Hypothalamus (tissue), 51 donors: ENCODE data around the gene STX7.
"Not testable (repeated sequence)": the region's sequence is repeated elsewhere in the genome, so short reads cannot be mapped to it uniquely, and the experiment has no call there.

Experiments used
- DNase-seq, 51 donors: peaks; one replicate each; lab custom pipeline; 2025; lab: John Stamatoyannopoulos, UW

The STX7 gene, protein sequence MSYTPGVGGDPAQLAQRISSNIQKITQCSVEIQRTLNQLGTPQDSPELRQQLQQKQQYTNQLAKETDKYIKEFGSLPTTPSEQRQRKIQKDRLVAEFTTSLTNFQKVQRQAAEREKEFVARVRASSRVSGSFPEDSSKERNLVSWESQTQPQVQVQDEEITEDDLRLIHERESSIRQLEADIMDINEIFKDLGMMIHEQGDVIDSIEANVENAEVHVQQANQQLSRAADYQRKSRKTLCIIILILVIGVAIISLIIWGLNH

DNA sequence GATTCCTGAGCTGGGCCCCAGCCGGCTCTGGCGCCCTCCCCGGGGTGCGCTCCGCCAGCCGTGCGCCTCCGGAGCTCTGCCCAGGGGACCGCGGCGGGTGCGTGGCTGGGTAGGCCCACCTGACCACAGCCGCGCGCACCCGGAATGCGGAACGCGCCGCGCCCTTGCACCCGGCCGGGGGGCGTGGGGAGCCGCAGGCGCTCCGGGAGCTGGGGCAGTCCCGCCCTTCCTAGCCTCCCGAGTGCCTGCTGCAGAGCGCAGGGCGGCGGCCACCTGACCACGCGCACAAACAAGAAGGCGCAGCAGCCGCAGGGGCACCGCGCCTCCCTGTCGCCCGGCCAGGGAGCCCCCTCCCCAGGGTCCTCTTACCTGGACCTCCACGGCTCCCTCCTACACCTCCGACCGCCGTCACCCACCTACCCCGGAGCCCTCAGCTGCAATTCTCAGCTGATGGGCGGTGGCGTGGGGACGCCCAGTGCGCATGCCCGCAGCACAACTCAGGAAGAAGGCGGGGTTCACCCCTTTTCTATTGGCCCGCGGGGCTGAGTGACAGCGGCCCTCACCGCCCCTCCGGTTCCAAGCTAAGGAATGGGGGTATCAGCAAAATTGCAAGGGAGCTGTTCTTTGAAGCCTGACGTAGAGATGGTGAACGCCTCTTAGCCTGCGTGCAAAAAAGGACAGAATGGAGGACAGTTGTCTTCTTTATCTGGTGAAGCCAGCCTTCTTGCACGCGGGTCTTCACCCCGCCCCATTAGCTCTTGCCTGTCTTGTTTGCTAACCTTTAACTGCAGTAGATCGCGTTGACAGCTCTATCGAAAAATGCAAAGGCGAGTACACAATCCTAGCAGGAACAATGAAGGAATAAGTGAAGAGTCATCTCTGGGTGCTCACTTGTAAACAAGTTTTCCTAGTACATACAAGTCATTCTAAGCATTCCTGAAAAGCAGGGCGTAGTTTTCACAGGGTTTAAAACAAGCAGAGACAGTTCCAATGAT, at the start of gene STX7:
TSS of gene STX7 (minus strand) at position 479 of the 995 bp plus-strand sequence. CDS start 9,586 bp downstream, outside the sequence.
- peak; percentile 62 to 97 (median 88) for DNase-seq

DNA sequence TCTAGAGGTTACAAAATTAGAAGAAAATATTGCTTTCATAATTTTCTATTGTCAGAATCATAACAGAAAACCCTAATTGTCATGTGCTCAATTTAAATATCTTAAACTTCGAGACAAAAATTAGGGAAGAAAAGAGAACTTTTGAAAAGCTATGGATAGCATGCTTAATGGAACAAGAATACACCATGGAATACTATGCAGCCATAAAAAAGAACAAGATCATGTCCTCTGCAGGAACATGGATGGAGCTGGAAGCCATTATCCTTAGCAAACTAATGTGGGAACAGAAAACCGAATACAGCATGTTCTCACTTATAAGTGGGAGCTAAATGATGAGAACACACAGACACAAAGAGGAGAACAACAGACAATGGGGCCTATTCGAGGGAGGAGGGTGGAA, 47.2 kb upstream of the STX7 start:
- DNase-seq = not testable (repeated sequence)

DNA sequence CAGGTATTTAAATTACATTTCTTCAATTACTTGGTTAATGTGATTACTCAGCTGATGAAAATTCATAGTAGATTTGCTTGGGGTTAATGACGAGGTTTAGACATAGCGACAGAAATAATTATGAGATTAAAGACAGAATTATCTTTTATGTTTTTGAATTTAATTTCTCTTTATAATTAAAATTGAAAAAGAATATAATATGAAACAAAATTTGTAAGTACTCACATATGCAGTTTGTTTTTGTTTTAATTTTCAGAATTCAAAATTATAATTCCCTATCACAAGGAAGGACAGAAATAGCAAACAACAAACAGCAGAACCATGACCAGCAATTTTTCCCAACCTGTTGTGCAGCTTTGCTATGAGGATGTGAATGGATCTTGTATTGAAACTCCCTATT, 39.5 kb upstream of the STX7 start, which contains the start of gene TAAR8:
TSS of gene TAAR8 (plus strand) at position 301 of the 400 bp plus-strand sequence. CDS start at position 322, 21 bp downstream.
- DNase-seq = no peak

DNA sequence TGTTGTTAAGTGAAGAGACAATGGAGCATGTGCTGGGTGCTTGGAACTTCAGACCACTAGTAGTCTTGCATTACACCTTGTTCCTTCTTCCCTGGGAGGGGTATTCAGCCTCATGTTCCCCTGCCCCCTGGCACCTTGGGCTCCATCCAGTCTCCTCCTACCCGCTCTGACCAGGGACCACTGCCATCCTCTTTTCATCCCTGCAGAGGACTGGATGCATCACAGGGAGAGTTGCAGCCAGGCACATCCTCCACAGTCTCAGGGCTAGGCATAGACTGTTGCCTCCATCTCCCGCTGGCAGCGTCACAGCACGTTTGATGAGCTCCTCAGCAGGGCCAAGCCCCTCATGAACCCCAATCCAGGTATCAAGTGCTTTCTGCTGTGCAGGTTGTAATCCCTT, 38.3 kb upstream of the STX7 start:
- DNase-seq = no peak

DNA sequence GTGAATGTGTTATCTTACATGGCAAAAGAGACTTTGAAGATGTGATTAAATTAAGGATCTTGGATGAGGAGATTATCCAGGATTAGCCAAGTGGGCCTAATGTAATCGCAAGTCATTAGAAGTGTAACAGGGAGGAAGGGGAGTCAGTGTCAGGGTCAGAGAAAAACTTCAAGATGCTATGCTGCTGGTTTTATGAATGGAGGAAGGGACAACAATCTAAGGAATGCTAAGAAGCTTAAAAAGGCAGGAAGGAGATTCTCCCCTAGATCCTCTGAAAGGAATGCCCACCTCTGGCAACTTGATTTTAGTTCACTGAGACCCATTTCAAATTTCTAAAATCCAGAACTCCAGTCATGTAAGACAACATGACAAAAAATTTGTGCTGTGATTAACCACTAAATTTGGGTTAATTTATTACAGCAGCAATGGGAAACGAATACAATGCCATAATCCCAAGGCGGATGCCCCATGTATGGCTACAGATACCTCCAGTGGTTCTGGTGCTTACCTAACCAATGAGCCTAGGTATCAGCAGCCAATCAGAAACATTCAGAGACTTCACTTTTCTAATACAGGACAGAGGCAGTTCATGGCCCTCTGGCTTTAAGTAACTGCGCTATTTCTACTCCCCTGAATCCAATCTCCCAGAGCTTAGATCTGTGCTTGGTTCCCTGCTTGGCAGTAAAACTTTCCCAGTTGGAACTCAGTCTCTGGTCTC, 36.0 kb upstream of the STX7 start:
- no peak for DNase-seq

DNA sequence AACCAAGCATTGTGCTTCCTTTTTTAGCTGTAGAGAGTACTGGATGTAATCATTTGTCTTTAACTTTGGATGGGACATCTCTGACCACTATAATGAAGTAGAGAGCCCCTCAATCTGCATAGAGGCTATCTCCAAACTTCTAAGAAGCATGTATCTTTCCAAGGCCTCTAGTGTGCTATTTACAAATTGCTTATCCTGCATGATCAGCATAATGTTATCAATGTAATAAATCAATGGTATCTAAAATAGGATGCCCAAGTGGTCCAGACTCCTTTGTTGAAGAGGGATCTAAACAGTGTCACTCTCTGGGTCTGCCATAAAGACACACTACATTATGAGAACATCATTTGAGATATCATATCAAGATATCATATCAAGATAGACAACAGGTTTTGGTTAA, 31.9 kb upstream of the STX7 start:
- no peak for DNase-seq

DNA sequence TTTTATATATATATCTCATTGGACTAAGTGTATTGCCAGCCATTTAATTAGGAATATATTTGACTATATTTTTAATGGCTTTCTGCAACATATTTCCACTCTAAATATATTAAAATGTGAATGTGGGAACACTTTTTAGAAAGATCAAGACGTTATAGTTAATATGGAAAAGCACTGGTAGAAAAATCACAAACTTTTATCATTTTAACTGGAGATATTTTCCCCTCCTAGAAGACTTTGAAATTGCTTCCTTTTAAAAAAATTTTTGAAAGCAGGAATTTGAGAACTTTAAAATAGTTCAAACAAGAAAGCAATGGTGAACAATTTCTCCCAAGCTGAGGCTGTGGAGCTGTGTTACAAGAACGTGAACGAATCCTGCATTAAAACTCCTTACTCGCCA, 25.1 kb upstream of the STX7 start, which contains the start of gene TAAR9:
TSS of gene TAAR9 (plus strand) at position 301 of the 400 bp plus-strand sequence. CDS start at position 314, 13 bp downstream.
- no peak for DNase-seq

DNA sequence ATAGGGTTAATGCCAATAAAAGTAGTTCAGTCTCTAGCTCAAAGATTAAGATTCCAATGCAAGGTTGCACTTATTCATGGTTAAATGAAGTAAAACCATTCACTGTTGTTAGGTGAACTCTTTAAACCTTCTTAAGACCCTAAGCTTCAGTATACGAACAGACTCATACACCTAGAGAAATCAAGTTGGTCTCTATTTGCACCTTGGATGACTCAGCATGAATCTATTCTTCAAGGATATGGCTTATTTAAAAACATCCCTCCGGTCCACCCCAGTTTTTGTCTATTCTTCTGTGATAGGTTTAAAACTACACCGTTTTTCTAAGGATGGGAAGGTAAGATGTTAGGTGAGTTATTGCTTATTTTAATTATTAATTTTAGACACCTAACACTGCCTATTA, 24.2 kb upstream of the STX7 start:
- DNase-seq = no peak

DNA sequence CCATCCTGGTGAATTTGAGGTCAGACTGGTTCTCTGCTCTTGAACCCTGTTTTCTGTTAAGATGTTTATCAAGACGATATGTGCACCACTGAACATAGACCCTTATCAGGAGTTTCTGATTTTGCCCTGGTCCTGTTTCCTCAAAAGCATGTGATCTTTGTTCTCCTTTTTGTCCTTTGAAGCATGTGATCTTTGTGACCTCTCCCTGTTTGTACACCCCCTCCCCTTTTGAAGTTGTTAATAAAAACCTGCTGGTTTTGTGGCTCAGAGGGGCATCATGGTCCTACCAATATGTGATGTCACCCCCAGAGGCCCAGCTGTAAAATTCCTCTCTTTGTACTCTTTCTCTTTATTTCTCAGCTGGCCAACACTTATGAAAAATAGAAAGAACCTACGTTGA, 21.6 kb upstream of the STX7 start:
- DNase-seq = not testable (repeated sequence)

DNA sequence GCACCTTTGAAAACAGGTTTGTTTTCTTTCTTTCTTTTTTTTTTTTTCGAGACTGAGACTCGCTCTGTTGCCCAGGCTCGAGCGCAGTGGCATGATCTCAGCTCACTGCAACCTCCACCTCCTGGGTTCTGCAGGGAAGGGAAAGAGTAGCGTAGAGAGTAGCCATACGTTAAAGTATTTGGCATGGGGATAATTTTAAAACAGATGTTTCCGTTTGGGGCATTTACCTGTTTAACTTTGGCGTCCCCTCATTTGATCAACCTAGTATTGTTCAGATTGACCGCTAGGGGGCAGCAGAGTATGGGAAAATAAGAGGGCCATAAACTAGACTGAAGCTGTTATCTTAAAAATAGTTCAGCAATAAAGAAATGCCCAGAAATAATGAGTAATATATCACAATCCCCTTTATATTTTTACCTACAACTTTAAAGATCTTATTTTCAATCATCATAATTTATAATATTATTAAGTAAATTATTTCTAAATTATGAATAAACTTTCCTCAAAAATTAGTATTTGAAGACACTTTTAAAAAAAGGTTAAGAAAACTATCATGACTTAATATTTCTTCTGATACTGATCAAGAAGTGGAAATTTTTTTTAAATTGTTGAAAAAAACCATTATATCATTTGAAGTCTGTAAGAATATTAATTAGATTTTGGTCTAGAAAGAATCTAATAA, 17.5 kb upstream of the STX7 start:
- DNase-seq = peak in 31 of 51 donors; percentile 2 to 82 (median 21)

DNA sequence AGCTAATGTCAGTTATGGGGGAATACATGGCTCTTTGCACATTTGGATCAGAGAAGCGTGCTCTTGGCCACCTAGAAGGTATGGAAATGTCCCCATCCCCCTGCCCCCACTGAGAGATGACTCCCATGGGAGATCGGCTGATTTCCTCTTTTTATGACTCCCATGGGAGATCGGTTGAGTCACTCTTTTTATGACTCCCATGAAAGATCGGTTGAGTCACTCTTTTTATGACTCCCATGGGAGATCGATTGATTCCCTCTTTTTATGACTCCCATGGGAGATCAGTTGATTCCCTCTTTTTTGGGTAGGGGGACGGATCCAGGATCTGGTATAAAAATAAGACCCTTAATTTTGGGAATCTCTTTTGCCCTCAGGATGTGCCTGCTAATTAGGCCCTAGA, 14.9 kb upstream of the STX7 start:
- DNase-seq = no peak

DNA sequence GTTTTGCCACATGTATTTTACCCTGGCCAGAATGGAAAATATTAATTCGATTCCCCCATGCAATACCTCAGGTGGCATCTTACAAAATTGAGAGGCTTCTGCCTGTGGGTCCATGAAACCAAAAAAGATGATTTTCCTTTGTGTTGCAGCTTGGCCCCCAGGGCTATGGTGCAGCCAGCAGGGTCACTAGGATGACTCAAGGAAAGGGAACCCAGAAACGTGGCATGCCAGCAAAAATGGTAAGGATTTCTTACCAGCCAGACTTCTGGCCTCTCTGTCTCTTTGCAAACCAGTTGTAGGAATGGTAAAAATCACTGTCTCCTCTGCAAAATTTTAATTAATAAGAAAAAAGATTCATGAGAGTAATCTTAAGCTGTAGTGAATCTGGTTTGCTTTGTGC, 13.5 kb upstream of the STX7 start:
- no peak for DNase-seq

DNA sequence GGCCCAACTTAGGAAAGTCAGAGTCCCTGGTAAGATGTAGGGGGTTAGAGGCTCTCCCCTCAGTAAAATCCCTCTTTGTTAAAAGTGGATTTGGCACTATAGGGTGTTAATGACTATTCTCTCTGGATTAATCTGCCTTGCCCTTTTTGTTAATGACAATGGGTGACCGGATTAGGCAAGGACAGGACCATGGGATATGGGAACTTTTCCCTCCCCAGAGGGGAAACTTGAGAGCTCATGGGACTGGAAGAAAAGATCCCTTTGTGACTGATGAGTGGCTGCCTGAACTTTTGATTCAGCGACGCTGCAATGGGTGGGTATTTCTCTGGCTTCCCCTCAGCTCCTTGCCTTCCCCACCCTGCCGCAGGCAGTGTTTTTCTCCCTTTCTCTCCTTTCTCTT, 12.9 kb upstream of the STX7 start:
- no peak for DNase-seq

DNA sequence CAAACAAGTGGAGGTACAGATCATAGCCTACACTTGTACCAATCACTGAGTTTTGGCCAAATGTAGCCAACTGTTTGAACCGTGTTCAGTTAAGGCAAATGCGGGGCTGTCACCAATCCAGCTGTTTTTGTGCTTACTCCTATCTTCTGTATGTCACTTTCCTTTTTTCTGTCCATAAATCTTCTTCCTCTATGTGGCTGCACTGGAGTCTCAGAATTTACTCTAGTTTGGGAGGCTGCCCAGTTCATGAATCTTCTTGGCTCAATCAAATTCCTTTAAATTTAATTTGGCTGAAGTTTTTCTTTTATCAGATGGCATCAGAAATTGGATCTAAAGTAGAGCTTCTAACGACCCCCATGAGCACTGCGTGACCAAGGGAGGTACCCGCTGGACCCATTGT, 11.7 kb upstream of the STX7 start:
- no peak for DNase-seq

DNA sequence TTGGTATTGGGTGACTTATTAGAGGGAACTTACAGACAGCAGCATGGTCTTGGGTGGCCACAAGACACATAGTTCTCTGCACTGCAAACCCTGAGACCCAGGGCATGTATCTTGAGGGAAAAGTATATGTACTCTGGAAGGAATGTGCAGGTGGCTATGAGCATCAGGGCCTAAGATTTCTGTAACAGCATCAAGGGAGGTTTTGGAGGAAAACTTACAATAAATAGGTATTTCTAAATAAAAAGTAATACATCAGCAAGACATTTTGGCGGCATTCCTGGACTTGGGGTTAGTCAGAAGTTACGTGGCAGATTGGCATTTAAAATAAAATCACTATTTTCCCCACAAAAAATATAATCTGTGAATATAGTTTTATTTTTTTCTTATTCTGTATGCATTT, 8.0 kb upstream of the STX7 start:
- no peak for DNase-seq

DNA sequence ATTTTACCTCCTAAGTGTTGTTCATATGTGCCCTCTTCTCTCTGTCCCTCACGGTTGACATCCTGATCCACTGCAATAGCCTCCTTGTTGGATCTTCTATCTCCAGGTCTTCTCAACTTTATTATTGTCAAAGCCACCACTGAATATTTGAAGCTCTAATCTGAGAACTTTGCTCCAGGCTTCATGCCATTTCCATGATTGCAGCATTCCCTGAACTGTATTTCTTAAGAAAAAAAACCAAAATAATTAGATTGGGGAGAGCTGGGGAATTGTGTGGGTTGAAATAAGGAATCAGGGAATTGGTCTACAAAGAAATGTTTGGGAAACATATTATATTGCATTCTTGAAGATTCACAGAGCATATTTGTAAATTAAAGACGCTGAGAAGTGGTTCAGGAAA, 2.5 kb upstream of the STX7 start:
- DNase-seq = no peak

DNA sequence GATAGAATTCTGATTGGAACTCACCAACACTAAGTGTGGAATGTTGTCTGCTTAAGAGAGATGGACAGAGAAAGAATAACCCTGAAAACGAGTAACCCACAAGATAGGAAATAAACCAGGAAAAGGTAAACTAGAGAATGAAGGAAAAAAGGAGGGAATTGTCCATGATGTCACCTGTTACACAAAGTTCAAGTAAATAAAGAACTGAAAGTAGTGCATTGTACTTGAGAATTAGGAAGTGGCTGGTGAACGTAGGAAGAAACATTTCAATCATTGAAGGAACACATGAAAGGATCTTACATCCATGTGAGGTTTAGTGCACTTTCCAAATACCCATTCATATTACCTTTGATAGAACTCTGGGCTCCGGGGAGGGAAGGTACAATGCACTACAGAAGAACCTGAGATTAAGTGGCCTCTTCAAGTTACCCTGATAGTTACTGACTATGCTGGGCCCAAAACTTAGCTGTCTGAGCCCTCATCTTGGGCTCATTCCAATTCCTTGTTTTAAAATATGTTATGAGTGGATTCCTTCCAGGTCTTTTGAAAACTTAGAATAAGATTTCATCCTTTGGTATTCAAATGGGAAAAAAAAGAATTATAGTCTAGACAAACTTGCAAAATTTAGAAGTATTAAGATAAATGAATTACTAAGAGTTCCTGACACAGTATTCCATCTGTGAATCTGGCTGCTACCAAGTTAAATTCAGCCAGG, 1.1 kb upstream of the STX7 start:
- DNase-seq = peak in 1 of 51 donors; percentile 20

DNA sequence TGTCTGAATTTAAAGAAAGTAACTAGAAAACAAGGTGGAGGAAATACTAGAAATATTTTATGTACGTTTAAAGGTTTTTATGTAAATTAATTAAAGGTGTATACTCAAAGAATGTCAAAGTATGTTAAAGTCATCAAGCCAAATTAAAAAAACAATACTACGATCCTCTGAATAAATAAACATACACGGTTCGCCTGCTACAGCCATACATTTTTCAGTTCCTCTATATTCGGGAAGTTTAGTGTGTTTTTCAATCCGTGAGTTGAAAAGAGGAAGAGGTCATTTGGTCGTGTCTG, 626 bp downstream of the STX7 start:
- no peak for DNase-seq

DNA sequence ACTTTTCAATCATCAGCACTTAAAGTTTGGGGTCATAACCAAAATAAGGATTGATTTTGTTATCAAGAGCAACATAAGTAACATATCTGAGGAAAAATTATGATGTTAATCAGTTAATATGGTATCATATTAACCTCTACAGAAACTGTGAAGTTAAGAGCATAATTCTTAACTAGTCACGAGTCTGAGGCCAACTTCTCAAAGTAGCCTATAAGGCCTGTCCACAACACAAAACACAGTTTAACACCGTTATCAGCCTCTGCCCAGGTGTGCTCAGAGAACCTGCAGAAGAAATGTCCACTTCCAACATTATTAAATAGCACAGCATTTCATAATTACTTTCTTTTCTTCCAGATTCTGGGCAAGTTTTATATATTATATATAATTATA, 1.1 kb downstream of the STX7 start:
- DNase-seq = no peak
